GM18508 (cell line): ENCODE data around the gene EFTUD2.

Experiments
- ATAC-seq: cut with Tn5 transposase; IDR thresholded peaks from one replicate; pipeline ENCODE4 v1.9.1; 2021; ENCODE audit warnings: moderate number of reproducible peaks; ENCODE audit not compliant: insufficient read depth, unreplicated experiment

EFTUD2 gene

GRCh38 chr17:44926821-44927525 is 27.7 kb upstream of the EFTUD2 start:
- no peak for ATAC-seq

GRCh38 chr17:44925731-44926697 is 26.8 kb upstream of the EFTUD2 start:
- no peak for ATAC-seq

- no peak for ATAC-seq
These were observed 24.9 kb upstream of the EFTUD2 start for GRCh38 chr17:44924107-44924544.

GRCh38 chr17:44922746-44923470 is 23.7 kb upstream of the EFTUD2 start:
- no peak for ATAC-seq

- ATAC-seq = no peak
These were observed 22.9 kb upstream of the EFTUD2 start for GRCh38 chr17:44922136-44922535.

GRCh38 chr17:44921122-44921882 is 22.1 kb upstream of the EFTUD2 start:
- no peak for ATAC-seq

GRCh38 chr17:44920565-44920940 is 21.3 kb upstream of the EFTUD2 start:
- no peak for ATAC-seq

GRCh38 chr17:44919885-44920564 is 20.8 kb upstream of the EFTUD2 start:
- no peak for ATAC-seq

GRCh38 chr17:44919411-44919810 is 20.2 kb upstream of the EFTUD2 start:
- no peak for ATAC-seq

GRCh38 chr17:44918006-44918405 is 18.8 kb upstream of the EFTUD2 start:
- ATAC-seq = no peak

- no peak for ATAC-seq
These were observed 18.2 kb upstream of the EFTUD2 start for GRCh38 chr17:44917456-44917855.

GRCh38 chr17:44916781-44917241 is 17.6 kb upstream of the EFTUD2 start:
- ATAC-seq = no peak

GRCh38 chr17:44915862-44916780 is 16.9 kb upstream of the EFTUD2 start:
- ATAC-seq = no peak

GRCh38 chr17:44915321-44915726 is 16.1 kb upstream of the EFTUD2 start, which contains the start of gene GFAP:
GFAP (minus strand) TSS chr17:44915500; CDS start chr17:44915486, 14 bp downstream.
- no peak for ATAC-seq

- no peak for ATAC-seq
These were observed 15.5 kb upstream of the EFTUD2 start for GRCh38 chr17:44914698-44915271.

GRCh38 chr17:44914148-44914547 is 14.9 kb upstream of the EFTUD2 start:
- no peak for ATAC-seq

GRCh38 chr17:44913676-44914075 is 14.4 kb upstream of the EFTUD2 start:
- ATAC-seq = no peak
